Measurements from ENCODE around the gene RASL10A.

Gene RASL10A

GRCh38 chr22:29339381-29340235 lies 24.1 kb upstream of the RASL10A start:
- H3K9ac ChIP-seq (ENCODE audit: low read length) = no peak overlapping the region

DNA sequence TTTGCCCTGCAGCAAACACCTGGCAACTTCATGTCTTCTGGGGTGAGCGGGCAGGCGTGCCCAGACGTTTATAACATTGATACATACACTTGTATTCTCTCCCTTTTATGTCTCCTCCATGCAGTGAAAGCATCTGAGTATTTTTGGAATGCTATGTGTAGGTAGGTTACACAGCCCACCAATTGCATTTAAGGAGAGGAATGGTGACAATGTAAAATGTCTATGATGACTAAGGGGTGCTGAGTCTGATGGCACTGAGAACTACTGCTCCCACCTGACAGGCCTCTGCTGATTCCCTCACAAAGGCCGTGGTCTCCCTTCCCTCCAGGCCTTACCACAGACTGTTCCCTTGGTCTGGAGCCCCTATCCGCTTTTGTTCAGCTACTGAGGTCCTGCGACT lies 22.9 kb upstream of the RASL10A start:
- Histone ChIP-seq H2BK12ac (ENCODE audit: low read length) (no peak overlapping the region), H2AFZ (ENCODE audit: insufficient read depth, low read length, poor library complexity) (no peak overlapping the region), H3K79me1 (ENCODE audit: low read length) (peaks cover 16% of the 10 kb centered on the region), H4K8ac (ENCODE audit: low read depth, low read length) (no peak overlapping the region), H2BK120ac (ENCODE audit: insufficient read depth, low read length, poor library complexity) (no peak overlapping the region), H3K23ac (ENCODE audit: low read length) (no peak overlapping the region), H3K14ac (ENCODE audit: low read length) (no peak overlapping the region), H3K27ac (ENCODE audit: low read depth, low read length) (no peak overlapping the region), H3K4ac (ENCODE audit: low read depth, low read length) (no peak overlapping the region), H4K12ac (ENCODE audit: low read depth, low read length) (no peak overlapping the region), H3K79me2 (ENCODE audit: control insufficient read depth, insufficient read depth, low read length, poor library complexity) (no peaks in the 10 kb centered on the region), H3K9ac (ENCODE audit: low read length) (no peak overlapping the region), H3K27me3 (ENCODE audit: insufficient read depth, low read length) (no peaks in the 10 kb centered on the region), H2BK5ac (ENCODE audit: low read depth, low read length, poor library complexity) (no peak overlapping the region), H3K36me3 (ENCODE audit: control insufficient read depth in 1 of 2, insufficient read depth in 2 of 2, low read length in 2 of 2) (peaks cover 67 to 74% of the 10 kb centered on the region in 2 experiments), H3K4me1 (ENCODE audit: control insufficient read depth in 1 of 2, insufficient read depth in 2 of 2, low read length in 2 of 2) (peaks cover 30 to 34% of the 10 kb centered on the region in 2 experiments), H3K9me3 (ENCODE audit: insufficient read depth, low read depth, low read length) (no peaks in the 10 kb centered on the region), H3K4me2 (ENCODE audit: low read length) (no peak overlapping the region), H3K4me3 (ENCODE audit: low read depth, low read length) (no peak overlapping the region), H2AK5ac (ENCODE audit: low read length) (no peak overlapping the region), H3K18ac (ENCODE audit: low read length) (no peak overlapping the region), H4K91ac (ENCODE audit: low read depth, low read length) (no peak overlapping the region)
- WGBS (ENCODE audit: extremely low coverage, insufficient coverage, insufficient read length) = no CpG with 5 or more reads among the region's 6 CpGs
- peak; percentile 22 to 75 for DNase-seq

More at GRCh38 chr22:29339381-29340235, 24.1 kb upstream of the RASL10A start:
- no peak overlapping the region for H4K8ac ChIP-seq (ENCODE audit: low read depth, low read length)
- no peak overlapping the region for H3K4me2 ChIP-seq (ENCODE audit: low read length)
- H3K79me1 ChIP-seq (ENCODE audit: low read length) = peaks cover 19% of the 10 kb centered on the region
- H3K4me1 ChIP-seq (ENCODE audit: control insufficient read depth in 1 of 2, insufficient read depth in 2 of 2, low read length in 2 of 2) = peaks cover 38 to 40% of the 10 kb centered on the region in 2 experiments
- H3K79me2 ChIP-seq (ENCODE audit: control insufficient read depth, insufficient read depth, low read length, poor library complexity) = no peaks in the 10 kb centered on the region
- H4K12ac ChIP-seq (ENCODE audit: low read depth, low read length) = no peak overlapping the region
- H3K9me3 ChIP-seq (ENCODE audit: insufficient read depth, low read depth, low read length) = no peaks in the 10 kb centered on the region
- H3K18ac ChIP-seq (ENCODE audit: low read length) = no peak overlapping the region
- H3K4me3 ChIP-seq (ENCODE audit: low read depth, low read length) = no peak overlapping the region
- no CpG with 5 or more reads among the region's 23 CpGs for WGBS (ENCODE audit: extremely low coverage, insufficient coverage, insufficient read length)
- H2BK5ac ChIP-seq (ENCODE audit: low read depth, low read length, poor library complexity) = no peak overlapping the region
- H3K27me3 ChIP-seq (ENCODE audit: insufficient read depth, low read length) = no peaks in the 10 kb centered on the region
- no peak overlapping the region for H3K14ac ChIP-seq (ENCODE audit: low read length)
- no peak overlapping the region for H2AFZ ChIP-seq (ENCODE audit: insufficient read depth, low read length, poor library complexity)
- H2BK12ac ChIP-seq (ENCODE audit: low read length) = no peak overlapping the region
- H2AK5ac ChIP-seq (ENCODE audit: low read length) = no peak overlapping the region
- H3K36me3 ChIP-seq (ENCODE audit: control insufficient read depth in 1 of 2, insufficient read depth in 2 of 2, low read length in 2 of 2) = peaks cover 60 to 65% of the 10 kb centered on the region in 2 experiments
- no peak overlapping the region for H3K27ac ChIP-seq (ENCODE audit: low read depth, low read length)
- no peak overlapping the region for H4K91ac ChIP-seq (ENCODE audit: low read depth, low read length)
- DNase-seq = no peak
- no peak overlapping the region for H3K23ac ChIP-seq (ENCODE audit: low read length)
- no peak overlapping the region for H2BK120ac ChIP-seq (ENCODE audit: insufficient read depth, low read length, poor library complexity)
- no peak overlapping the region for H3K4ac ChIP-seq (ENCODE audit: low read depth, low read length)

- no peak overlapping the region for H4K12ac ChIP-seq (ENCODE audit: low read depth, low read length)
- H3K9ac ChIP-seq (ENCODE audit: low read length) = no peak overlapping the region
- H3K9me3 ChIP-seq (ENCODE audit: insufficient read depth, low read depth, low read length) = no peaks in the 10 kb centered on the region
- no peak overlapping the region for H3K4me3 ChIP-seq (ENCODE audit: low read depth, low read length)
- H3K4ac ChIP-seq (ENCODE audit: low read depth, low read length) = no peak overlapping the region
- no peak overlapping the region for H3K14ac ChIP-seq (ENCODE audit: low read length)
- no peak overlapping the region for H2BK5ac ChIP-seq (ENCODE audit: low read depth, low read length, poor library complexity)
- peak in 1 of 2 donors; percentile 11 for DNase-seq
- H3K4me2 ChIP-seq (ENCODE audit: low read length) = no peak overlapping the region
- H3K27me3 ChIP-seq (ENCODE audit: insufficient read depth, low read length) = no peaks in the 10 kb centered on the region
- no peak overlapping the region for H2BK12ac ChIP-seq (ENCODE audit: low read length)
- H3K23ac ChIP-seq (ENCODE audit: low read length) = no peak overlapping the region
- no peak overlapping the region for H2BK120ac ChIP-seq (ENCODE audit: insufficient read depth, low read length, poor library complexity)
- H3K36me3 ChIP-seq (ENCODE audit: control insufficient read depth in 1 of 2, insufficient read depth in 2 of 2, low read length in 2 of 2) = peaks cover 72 to 80% of the 10 kb centered on the region in 2 experiments
- H3K27ac ChIP-seq (ENCODE audit: low read depth, low read length) = no peak overlapping the region
- H3K79me2 ChIP-seq (ENCODE audit: control insufficient read depth, insufficient read depth, low read length, poor library complexity) = no peaks in the 10 kb centered on the region
- H2AFZ ChIP-seq (ENCODE audit: insufficient read depth, low read length, poor library complexity) = no peak overlapping the region
- H3K79me1 ChIP-seq (ENCODE audit: low read length) = peaks cover 12% of the 10 kb centered on the region
- peaks cover 23 to 28% of the 10 kb centered on the region in 2 experiments for H3K4me1 ChIP-seq (ENCODE audit: control insufficient read depth in 1 of 2, insufficient read depth in 2 of 2, low read length in 2 of 2)
- no peak overlapping the region for H4K8ac ChIP-seq (ENCODE audit: low read depth, low read length)
- WGBS (ENCODE audit: extremely low coverage, insufficient coverage, insufficient read length) = no CpG with 5 or more reads among the region's 12 CpGs
- no peak overlapping the region for H3K18ac ChIP-seq (ENCODE audit: low read length)
- H4K91ac ChIP-seq (ENCODE audit: low read depth, low read length) = no peak overlapping the region
- no peak overlapping the region for H2AK5ac ChIP-seq (ENCODE audit: low read length)
Observed at GRCh38 chr22:29337631-29338284, 22.3 kb upstream of the RASL10A start.

GRCh38 chr22:29336751-29337490 lies 21.4 kb upstream of the RASL10A start:
- no peak overlapping the region for H3K14ac ChIP-seq (ENCODE audit: low read length)
- no peak overlapping the region for H4K8ac ChIP-seq (ENCODE audit: low read depth, low read length)
- H3K23ac ChIP-seq (ENCODE audit: low read length) = no peak overlapping the region
- no peak overlapping the region for H3K4me2 ChIP-seq (ENCODE audit: low read length)
- DNase-seq = peak; percentile 75 to 88
- H2BK12ac ChIP-seq (ENCODE audit: low read length) = no peak overlapping the region
- H2AK5ac ChIP-seq (ENCODE audit: low read length) = no peak overlapping the region
- H3K9ac ChIP-seq (ENCODE audit: low read length) = no peak overlapping the region
- H3K27ac ChIP-seq (ENCODE audit: low read depth, low read length) = no peak overlapping the region
- H4K91ac ChIP-seq (ENCODE audit: low read depth, low read length) = no peak overlapping the region
- no peak overlapping the region for H3K4me3 ChIP-seq (ENCODE audit: low read depth, low read length)
- WGBS (ENCODE audit: extremely low coverage, insufficient coverage, insufficient read length) = no CpG with 5 or more reads among the region's 14 CpGs
- no peak overlapping the region for H2BK120ac ChIP-seq (ENCODE audit: insufficient read depth, low read length, poor library complexity)
- no peak overlapping the region for H2BK5ac ChIP-seq (ENCODE audit: low read depth, low read length, poor library complexity)
- no peaks in the 10 kb centered on the region for H3K27me3 ChIP-seq (ENCODE audit: insufficient read depth, low read length)
- no peaks in the 10 kb centered on the region for H3K9me3 ChIP-seq (ENCODE audit: insufficient read depth, low read depth, low read length)
- no peaks in the 10 kb centered on the region for H3K79me2 ChIP-seq (ENCODE audit: control insufficient read depth, insufficient read depth, low read length, poor library complexity)
- H3K79me1 ChIP-seq (ENCODE audit: low read length) = peaks cover 8% of the 10 kb centered on the region
- H2AFZ ChIP-seq (ENCODE audit: insufficient read depth, low read length, poor library complexity) = no peak overlapping the region
- H3K4me1 ChIP-seq (ENCODE audit: control insufficient read depth in 1 of 2, insufficient read depth in 2 of 2, low read length in 2 of 2) = peaks cover 15 to 19% of the 10 kb centered on the region in 2 experiments
- H4K12ac ChIP-seq (ENCODE audit: low read depth, low read length) = no peak overlapping the region
- peaks cover 69 to 76% of the 10 kb centered on the region in 2 experiments for H3K36me3 ChIP-seq (ENCODE audit: control insufficient read depth in 1 of 2, insufficient read depth in 2 of 2, low read length in 2 of 2)
- no peak overlapping the region for H3K4ac ChIP-seq (ENCODE audit: low read depth, low read length)
- no peak overlapping the region for H3K18ac ChIP-seq (ENCODE audit: low read length)
